Measurements from ENCODE around the gene CFAP61. TPM values are rescaled to one million over a fixed set of nuclear protein-coding genes. Genes with fewer than 3 reads are reported as not detected.
"Not testable (repeated sequence)": the region's sequence is repeated elsewhere in the genome, so short reads cannot be mapped to it uniquely, and the experiment has no call there.

Gene CFAP61
- total RNA-seq, 1 donor from 2014 or later: 0.40 TPM

GRCh38 chr20:20203784-20204183, 151.5 kb downstream of the CFAP61 start:
- ATAC-seq: no peak
- DNase-seq (ENCODE audit: low spot score): no peak
- intact Hi-C loops (cut with DNase I): no loop called here

GRCh38 chr20:20204256-20204655, 151.9 kb downstream of the CFAP61 start:
- ATAC-seq (no peak), DNase-seq (ENCODE audit: low spot score) (no peak)
- intact Hi-C loops (cut with DNase I): no loop called here

GRCh38 chr20:20205141-20205861, 153.0 kb downstream of the CFAP61 start:
- ATAC-seq (no peak), DNase-seq (ENCODE audit: low spot score) (no peak)
- intact Hi-C loops (cut with DNase I): no loop called here

GRCh38 chr20:20205862-20206236, 153.5 kb downstream of the CFAP61 start:
- intact Hi-C loops (cut with DNase I): no loop called here
- no peak for ATAC-seq
- no peak for DNase-seq (ENCODE audit: low spot score)

- intact Hi-C loops (cut with DNase I): no loop called here
- no peak for ATAC-seq
- DNase-seq (ENCODE audit: low spot score): no peak
Observed at GRCh38 chr20:20206788-20207187, 154.5 kb downstream of the CFAP61 start.

GRCh38 chr20:20207291-20207690, 155.0 kb downstream of the CFAP61 start:
- no peak for DNase-seq (ENCODE audit: low spot score)
- no peak for ATAC-seq

GRCh38 chr20:20207872-20208271, 155.5 kb downstream of the CFAP61 start:
- intact Hi-C loops (cut with DNase I): no loop called here
- ATAC-seq (no peak), DNase-seq (ENCODE audit: low spot score) (no peak)

More at GRCh38 chr20:20207291-20207690, 155.0 kb downstream of the CFAP61 start:
- intact Hi-C loops (cut with DNase I): no loop called here

GRCh38 chr20:20209684-20210083, 157.4 kb downstream of the CFAP61 start:
- DNase-seq (ENCODE audit: low spot score) (no peak), ATAC-seq (no peak)
- intact Hi-C loops (cut with DNase I): no loop called here

- DNase-seq (ENCODE audit: low spot score): no peak
- no peak for ATAC-seq
- intact Hi-C loops (cut with DNase I): no loop called here
Observed at GRCh38 chr20:20210327-20210726, 158.0 kb downstream of the CFAP61 start.

- DNase-seq (ENCODE audit: low spot score): no peak
- no peak for ATAC-seq
- intact Hi-C loops (cut with DNase I): no loop called here
Observed at GRCh38 chr20:20210943-20211273, 158.6 kb downstream of the CFAP61 start.

- intact Hi-C loops (cut with DNase I): no loop called here
Observed at GRCh38 chr20:20211274-20211987, 159.1 kb downstream of the CFAP61 start.

GRCh38 chr20:20211988-20212518, 159.7 kb downstream of the CFAP61 start:
- intact Hi-C loops (cut with DNase I): no loop called here
- ATAC-seq (no peak), DNase-seq (ENCODE audit: low spot score) (no peak)

More at GRCh38 chr20:20211274-20211987, 159.1 kb downstream of the CFAP61 start:
- DNase-seq (ENCODE audit: low spot score) (no peak), ATAC-seq (no peak)

GRCh38 chr20:20212675-20213096, 160.4 kb downstream of the CFAP61 start:
- intact Hi-C loops (cut with DNase I): no loop called here
- no peak for ATAC-seq
- DNase-seq (ENCODE audit: low spot score): no peak

- ATAC-seq (no peak), DNase-seq (ENCODE audit: low spot score) (no peak)
- intact Hi-C loops (cut with DNase I): no loop called here
Observed at GRCh38 chr20:20213526-20214121, 161.3 kb downstream of the CFAP61 start.

- DNase-seq (ENCODE audit: low spot score): no peak
Observed at GRCh38 chr20:20214757-20215275, 162.5 kb downstream of the CFAP61 start.

GRCh38 chr20:20215976-20216727, 163.8 kb downstream of the CFAP61 start:
- ATAC-seq: no peak
- intact Hi-C loops (cut with DNase I): no loop called here
- DNase-seq (ENCODE audit: low spot score): no peak

More at GRCh38 chr20:20214757-20215275, 162.5 kb downstream of the CFAP61 start:
- ATAC-seq: no peak
- intact Hi-C loops (cut with DNase I): no loop called here

- no peak for DNase-seq (ENCODE audit: low spot score)
- ATAC-seq: no peak
- intact Hi-C loops (cut with DNase I): no loop called here
Observed at GRCh38 chr20:20216941-20217340, 164.6 kb downstream of the CFAP61 start.

- ATAC-seq: no peak
- DNase-seq (ENCODE audit: low spot score): no peak
- intact Hi-C loops (cut with DNase I): no loop called here
Observed at GRCh38 chr20:20217621-20218020, 165.3 kb downstream of the CFAP61 start.

GRCh38 chr20:20218106-20218505, 165.8 kb downstream of the CFAP61 start:
- ATAC-seq; DNase-seq (ENCODE audit: low spot score); intact Hi-C loops (cut with DNase I): not testable (repeated sequence)
